Astrocyte of the cerebellum (primary cell): Measurements from ENCODE around the gene LDLRAD2.

ENCODE experiments used
- DNase-seq: peaks from one replicate; pipeline ENCODE4 v3.0.0-alpha.2; 2011; ENCODE audit warnings: low read depth
- H3K4me3 ChIP-seq: 2 replicates; pipeline ENCODE4 v1.5.1; 2011; ENCODE audit warnings: mild to moderate bottlenecking, low read depth, low read length, moderate library complexity
- CTCF ChIP-seq: IDR thresholded peaks from 2 replicates; pipeline ENCODE4 v1.5.1; 2012; ENCODE audit warnings: low read length, low read depth, moderate library complexity, mild to moderate bottlenecking; ENCODE audit errors: missing control alignments
- in situ Hi-C: cut with HindIII; loops from 2 replicates; pipeline ENCODE4 v1.10.0; 2017; ENCODE audit warnings: low sequenced_read_pairs

Gene LDLRAD2

GRCh38 chr1:21842606-21843162, 30.6 kb downstream of the LDLRAD2 start:
- DNase-seq, result no peak
- no peak for TF ChIP-seq CTCF
- in situ Hi-C loops, result loop anchor here (5.0 kb wide), 1 partner anchor 45 kb away; no protein-coding TSS in a partner anchor
- H3K4me3 ChIP-seq, result no peak overlapping the region

GRCh38 chr1:21843208-21843607, 31.1 kb downstream of the LDLRAD2 start:
- no peak for TF ChIP-seq CTCF
- DNase-seq, result no peak
- no peak overlapping the region for H3K4me3 ChIP-seq
- in situ Hi-C loops, result loop anchor here (5.0 kb wide), 1 partner anchor 44 kb away; no protein-coding TSS in a partner anchor

GRCh38 chr1:21843996-21844395, 31.9 kb downstream of the LDLRAD2 start:
- in situ Hi-C loops, result loop anchor here (5.0 kb wide), 1 partner anchor 43 kb away; no protein-coding TSS in a partner anchor
- TF ChIP-seq CTCF, result no peak
- DNase-seq, result no peak
- H3K4me3 ChIP-seq, result no peak overlapping the region

GRCh38 chr1:21845646-21846641, 33.9 kb downstream of the LDLRAD2 start:
- in situ Hi-C loops, result no loop called here
- TF ChIP-seq CTCF, result no peak
- H3K4me3 ChIP-seq, result no peak overlapping the region
- no peak for DNase-seq

- TF ChIP-seq CTCF, result no peak
- in situ Hi-C loops, result no loop called here
- no peak overlapping the region for H3K4me3 ChIP-seq
- DNase-seq, result no peak
Observed at GRCh38 chr1:21847223-21848205, 35.4 kb downstream of the LDLRAD2 start.
